GM19239 (cell line): Measurements from ENCODE around the gene CEP57.

Experiments used
- DNase-seq: peaks from one replicate; pipeline ENCODE4 v3.0.0; 2011; ENCODE audit warnings: low spot score; ENCODE audit not compliant: insufficient read length
- FAIRE-seq: peaks from 2 replicates; lab custom pipeline; 2011; peaks lifted over from hg19 to GRCh38; lab: Jason Lieb, UNC

Gene CEP57

GRCh38 chr11:95790123-95790932 lies at the start of gene CEP57:
Gene CEP57, plus strand, starts transcription at chr11:95790498. Its CDS starts 201 bp downstream, at chr11:95790699.
- no peak for FAIRE-seq
- peak; percentile 38 for DNase-seq

- FAIRE-seq (no peak), DNase-seq (no peak)
Observed at GRCh38 chr11:95750101-95750500, 40.2 kb upstream of the CEP57 start.

GRCh38 chr11:95751515-95751914 lies 38.8 kb upstream of the CEP57 start:
- no peak for FAIRE-seq
- DNase-seq, result no peak

- no peak for FAIRE-seq
- no peak for DNase-seq
Observed at GRCh38 chr11:95760941-95761340, 29.4 kb upstream of the CEP57 start.

- DNase-seq, result no peak
- FAIRE-seq, result peak; percentile 21
Observed at GRCh38 chr11:95762534-95762933, 27.8 kb upstream of the CEP57 start.

- FAIRE-seq, result peak; percentile 94
- peak; percentile 23 for DNase-seq
Observed at GRCh38 chr11:95764267-95764898, 25.9 kb upstream of the CEP57 start.

- no peak for FAIRE-seq
- no peak for DNase-seq
Observed at GRCh38 chr11:95766701-95767100, 23.6 kb upstream of the CEP57 start.

GRCh38 chr11:95767498-95767897 lies 22.8 kb upstream of the CEP57 start:
- no peak for DNase-seq
- FAIRE-seq, result no peak

GRCh38 chr11:95768521-95768920 lies 21.8 kb upstream of the CEP57 start:
- FAIRE-seq, result no peak
- no peak for DNase-seq

- DNase-seq, result no peak
- no peak for FAIRE-seq
Observed at GRCh38 chr11:95776859-95777258, 13.4 kb upstream of the CEP57 start.

- DNase-seq, result no peak
- FAIRE-seq, result peak; percentile 47
Observed at GRCh38 chr11:95778699-95779098, 11.6 kb upstream of the CEP57 start.

GRCh38 chr11:95780544-95780943 lies 9.8 kb upstream of the CEP57 start:
- DNase-seq, result no peak
- no peak for FAIRE-seq

- DNase-seq, result no peak
- peak; percentile 48 for FAIRE-seq
Observed at GRCh38 chr11:95788921-95789505, 1.3 kb upstream of the CEP57 start.

- FAIRE-seq, result peak; percentile 97
- peak; percentile 70 for DNase-seq
Observed at GRCh38 chr11:95789506-95790122, 684 bp upstream of the CEP57 start, which contains the start of gene FAM76B. Gene FAM76B, minus strand, starts transcription at chr11:95789782. Its CDS starts 304 bp downstream, at chr11:95789478.

- no peak for DNase-seq
- peak; percentile 71 for FAIRE-seq
Observed at GRCh38 chr11:95790933-95791708, 823 bp downstream of the CEP57 start.

GRCh38 chr11:95791709-95792033 lies 1.4 kb downstream of the CEP57 start:
- DNase-seq (no peak), FAIRE-seq (no peak)

- no peak for FAIRE-seq
- no peak for DNase-seq
Observed at GRCh38 chr11:95792200-95792599, 1.9 kb downstream of the CEP57 start.

GRCh38 chr11:95792700-95793099 lies 2.4 kb downstream of the CEP57 start:
- no peak for DNase-seq
- no peak for FAIRE-seq

GRCh38 chr11:95793116-95793515 lies 2.8 kb downstream of the CEP57 start:
- DNase-seq, result no peak
- FAIRE-seq, result no peak

- FAIRE-seq (no peak), DNase-seq (no peak)
Observed at GRCh38 chr11:95794086-95794485, 3.8 kb downstream of the CEP57 start.
